ENCODE results near the gene CAMTA1. TPM values are rescaled to one million over a fixed set of nuclear protein-coding genes. Genes with fewer than 3 reads are reported as not detected.

CAMTA1 gene
- total RNA-seq, 4 donors from 2014 or later, result 45.3 to 68.9 (median 62.0) TPM

DNA sequence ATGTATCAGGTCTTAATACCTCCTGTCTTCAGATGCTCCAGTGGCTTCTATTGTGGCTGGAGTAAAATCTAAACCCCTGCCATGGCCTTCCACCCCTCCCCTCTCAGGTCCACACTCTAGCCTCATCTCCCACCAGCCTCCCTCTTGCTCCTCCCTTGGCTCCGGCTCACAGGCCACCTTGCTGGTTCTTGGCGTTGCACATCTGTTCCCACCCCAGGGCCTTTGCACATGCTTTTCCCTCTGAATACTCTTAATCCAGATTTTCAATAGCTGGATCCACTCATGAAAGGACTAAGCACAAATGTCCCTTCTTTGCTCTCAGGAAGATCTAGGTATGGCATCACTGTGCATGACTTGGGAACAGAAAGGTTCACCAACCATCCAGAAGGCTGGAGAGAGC lies 570.4 kb downstream of the CAMTA1 start:
- TF ChIP-seq, protein P1, sequence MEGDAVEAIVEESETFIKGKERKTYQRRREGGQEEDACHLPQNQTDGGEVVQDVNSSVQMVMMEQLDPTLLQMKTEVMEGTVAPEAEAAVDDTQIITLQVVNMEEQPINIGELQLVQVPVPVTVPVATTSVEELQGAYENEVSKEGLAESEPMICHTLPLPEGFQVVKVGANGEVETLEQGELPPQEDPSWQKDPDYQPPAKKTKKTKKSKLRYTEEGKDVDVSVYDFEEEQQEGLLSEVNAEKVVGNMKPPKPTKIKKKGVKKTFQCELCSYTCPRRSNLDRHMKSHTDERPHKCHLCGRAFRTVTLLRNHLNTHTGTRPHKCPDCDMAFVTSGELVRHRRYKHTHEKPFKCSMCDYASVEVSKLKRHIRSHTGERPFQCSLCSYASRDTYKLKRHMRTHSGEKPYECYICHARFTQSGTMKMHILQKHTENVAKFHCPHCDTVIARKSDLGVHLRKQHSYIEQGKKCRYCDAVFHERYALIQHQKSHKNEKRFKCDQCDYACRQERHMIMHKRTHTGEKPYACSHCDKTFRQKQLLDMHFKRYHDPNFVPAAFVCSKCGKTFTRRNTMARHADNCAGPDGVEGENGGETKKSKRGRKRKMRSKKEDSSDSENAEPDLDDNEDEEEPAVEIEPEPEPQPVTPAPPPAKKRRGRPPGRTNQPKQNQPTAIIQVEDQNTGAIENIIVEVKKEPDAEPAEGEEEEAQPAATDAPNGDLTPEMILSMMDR (IDR thresholded peaks at IDR 0.05), result no peak
- ATAC-seq (ENCODE audit: low FRiP score), result no peak

DNA sequence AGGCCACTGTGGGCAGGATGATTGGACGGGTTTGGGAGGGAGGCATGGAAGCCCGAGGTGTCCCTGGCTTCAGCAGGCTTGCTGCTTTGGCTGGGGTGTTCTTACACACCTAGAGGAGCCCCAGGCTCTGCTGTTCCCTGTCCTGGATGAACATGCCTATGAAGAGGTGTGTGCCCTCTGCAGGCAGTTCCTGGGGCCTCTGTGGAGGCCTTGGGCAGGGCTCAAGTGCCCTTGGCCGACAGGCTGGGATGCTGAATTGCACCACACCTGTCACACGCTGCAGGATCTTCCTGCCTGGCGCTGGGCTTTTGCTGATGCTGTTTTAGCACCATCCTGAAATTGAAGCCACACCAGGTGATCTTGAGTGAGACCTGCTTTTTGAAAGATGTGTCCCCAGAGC lies 570.8 kb downstream of the CAMTA1 start:
- TF ChIP-seq, protein P1 (IDR thresholded peaks at IDR 0.05), result no peak
- DNase-seq (ENCODE audit: low spot score) (no peak), ATAC-seq (ENCODE audit: low FRiP score) (no peak)

More for the DNA sequence above, 570.4 kb downstream of the CAMTA1 start:
- no peak for DNase-seq (ENCODE audit: low spot score)

DNA sequence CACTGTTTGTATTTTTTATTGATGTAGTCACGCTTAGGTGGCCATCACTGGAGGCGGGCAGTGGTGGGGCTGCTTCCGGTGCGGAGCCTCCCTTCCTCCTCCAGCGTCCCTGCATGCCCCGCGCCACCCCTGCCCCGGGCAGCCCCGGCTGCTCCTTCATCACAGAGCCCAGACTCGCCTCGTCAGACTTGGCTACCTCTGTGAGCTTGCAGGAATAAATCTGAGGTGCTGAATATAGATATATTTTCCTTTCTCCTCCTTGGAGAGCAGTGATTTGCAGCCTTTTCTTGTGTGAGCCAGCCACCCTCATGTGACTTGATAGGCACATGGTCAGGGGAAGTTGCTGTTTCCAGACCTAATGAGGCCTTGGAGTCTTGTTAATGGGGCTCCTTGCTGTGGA lies 573.2 kb downstream of the CAMTA1 start:
- TF ChIP-seq, protein P1 (IDR thresholded peaks at IDR 0.05), result no peak
- DNase-seq (ENCODE audit: low spot score), result no peak
- no peak for ATAC-seq (ENCODE audit: low FRiP score)

DNA sequence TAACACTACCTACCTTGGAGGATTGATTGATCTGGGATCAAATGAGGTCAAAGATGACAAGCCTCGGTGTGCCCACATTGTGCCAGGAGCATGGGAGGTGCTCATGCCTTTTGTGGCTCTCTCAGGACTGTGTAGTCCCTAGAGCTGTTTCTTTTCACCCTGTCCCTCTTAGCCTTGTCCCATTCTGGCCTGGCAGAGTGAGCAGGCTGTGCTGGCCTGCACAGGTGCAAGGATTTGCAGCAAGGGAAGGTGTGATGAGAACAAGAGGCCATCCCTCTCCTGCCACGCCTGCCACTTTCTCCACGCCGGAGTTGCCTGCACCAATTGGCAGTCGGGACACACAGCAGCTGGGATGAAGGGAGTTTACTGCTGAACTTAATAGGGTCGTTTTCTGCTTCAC lies 575.3 kb downstream of the CAMTA1 start:
- no peak for DNase-seq (ENCODE audit: low spot score)
- TF ChIP-seq, protein P1 (IDR thresholded peaks at IDR 0.05), result no peak
- ATAC-seq (ENCODE audit: low FRiP score), result no peak

DNA sequence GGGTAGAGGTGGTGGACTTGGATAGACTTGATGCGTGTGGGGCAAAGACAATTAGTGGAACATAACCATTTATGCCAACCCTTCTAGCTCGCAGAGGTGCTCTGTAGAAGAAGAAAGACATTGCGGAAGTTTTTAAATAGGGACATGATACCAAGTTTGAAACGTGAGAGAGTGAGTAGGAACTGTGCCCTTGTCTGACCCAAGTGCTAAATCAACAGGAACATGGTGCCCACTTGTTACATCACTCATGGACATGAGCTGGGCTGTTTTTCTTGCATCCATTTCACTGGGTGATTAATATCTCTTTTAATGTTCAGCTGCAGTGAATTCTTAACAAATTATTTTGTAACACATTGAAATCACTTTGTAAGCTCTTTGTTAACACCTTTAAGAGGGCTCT lies 577.7 kb downstream of the CAMTA1 start:
- TF ChIP-seq, protein P1 (IDR thresholded peaks at IDR 0.05), result no peak
- ATAC-seq (ENCODE audit: low FRiP score) (no peak), DNase-seq (ENCODE audit: low spot score) (no peak)

DNA sequence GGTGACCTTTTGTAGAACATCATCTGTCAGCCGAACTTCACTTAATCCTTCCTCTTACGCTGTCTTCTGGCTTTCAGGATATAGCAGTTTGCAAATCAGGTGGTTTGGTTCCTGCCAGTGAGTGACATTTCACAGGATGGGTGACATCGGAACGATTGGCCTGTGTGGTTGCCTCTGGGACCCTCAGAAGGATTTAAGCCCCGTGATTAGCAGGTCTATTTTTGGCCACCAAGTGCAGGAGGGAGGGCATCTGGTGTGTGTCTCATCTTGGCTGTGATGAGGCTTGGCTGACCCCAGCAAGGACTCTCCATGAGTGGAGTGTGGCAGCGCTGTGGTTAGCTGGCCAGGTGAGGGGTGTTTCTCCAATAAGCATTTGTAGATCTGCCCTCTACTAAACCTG lies 578.2 kb downstream of the CAMTA1 start:
- DNase-seq (ENCODE audit: low spot score) (no peak), ATAC-seq (ENCODE audit: low FRiP score) (no peak)
- TF ChIP-seq, protein P1 (IDR thresholded peaks at IDR 0.05), result no peak

DNA sequence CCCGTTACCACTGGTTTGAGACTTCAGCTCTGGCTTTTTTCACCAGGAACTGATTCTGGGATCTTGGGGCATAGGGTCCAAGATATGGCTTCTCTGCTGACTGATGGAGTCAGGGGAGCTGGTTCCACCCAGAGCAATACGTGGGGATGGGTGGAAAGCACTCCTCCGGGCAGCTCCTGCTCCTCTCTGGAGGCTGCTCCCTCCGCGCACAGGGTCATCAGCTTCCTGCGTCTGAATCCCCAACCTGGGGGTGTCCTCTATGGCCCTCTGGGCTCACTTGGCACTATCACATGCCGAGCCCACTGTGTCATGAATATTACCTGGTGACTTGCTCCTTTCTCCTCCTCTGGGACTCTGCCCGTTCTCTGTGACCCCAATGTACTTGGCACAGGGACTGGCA lies 580.5 kb downstream of the CAMTA1 start:
- ATAC-seq (ENCODE audit: low FRiP score) (no peak), DNase-seq (ENCODE audit: low spot score) (no peak)
- TF ChIP-seq, protein P1 (IDR thresholded peaks at IDR 0.05), result no peak

All from omental fat pad (tissue), 4 donors.